ENCODE data around the gene KARS1.
A peak's percentile ranks its signal among the peaks of the same experiment; 100 is the strongest.

KARS1 gene

GRCh38 chr16:75626806-75627205, 20.7 kb downstream of the KARS1 start:
- Histone ChIP-seq H3K4me2 (ENCODE audit: low read depth, low read length, poor library complexity, severe bottlenecking) (no peak overlapping the region), H4K20me1 (ENCODE audit: low read depth, low read length) (no peaks in the 10 kb centered on the region), H3K9ac (ENCODE audit: low read length) (no peak overlapping the region), H3K36me3 (ENCODE audit: low read length) (peaks cover 12% of the 10 kb centered on the region), H2AFZ (ENCODE audit: low read depth, low read length, severe bottlenecking) (no peak overlapping the region), H3K4me3 (ENCODE audit: insufficient read depth, low read length, poor library complexity, severe bottlenecking) (no peak overlapping the region), H3K9me2 (replicated peaks; ENCODE audit: insufficient read depth, low read length) (no peaks in the 10 kb centered on the region), H3K27ac (ENCODE audit: low read depth, low read length) (no peak overlapping the region), H3K79me2 (ENCODE audit: insufficient read depth, low read length) (peaks cover 10% of the 10 kb centered on the region), H3K27me3 (ENCODE audit: low read length) (no peaks in the 10 kb centered on the region), H3K9me3 (ENCODE audit: insufficient read depth, low read length) (no peaks in the 10 kb centered on the region), H3F3A (ENCODE audit: insufficient read depth) (peaks cover 33% of the 10 kb centered on the region)
- TF ChIP-seq CTCF (IDR thresholded peaks at IDR 0.05; ENCODE audit: insufficient read depth, low read length, poor library complexity, severe bottlenecking) (no peak), EZH2phosphoT487 (conservative IDR thresholded peaks at IDR 0.05; ENCODE audit: low read length) (no peak)

- H3K9ac ChIP-seq (ENCODE audit: low read length) = no peak overlapping the region
- no peaks in the 10 kb centered on the region for H3K9me2 ChIP-seq (replicated peaks; ENCODE audit: insufficient read depth, low read length)
- no peaks in the 10 kb centered on the region for H3K9me3 ChIP-seq (ENCODE audit: insufficient read depth, low read length)
- H2AFZ ChIP-seq (ENCODE audit: low read depth, low read length, severe bottlenecking) = no peak overlapping the region
- TF ChIP-seq EZH2phosphoT487 (conservative IDR thresholded peaks at IDR 0.05; ENCODE audit: low read length) (no peak), CTCF (IDR thresholded peaks at IDR 0.05; ENCODE audit: insufficient read depth, low read length, poor library complexity, severe bottlenecking) (no peak)
- peaks cover 13% of the 10 kb centered on the region for H3K79me2 ChIP-seq (ENCODE audit: insufficient read depth, low read length)
- no peak overlapping the region for H3K27ac ChIP-seq (ENCODE audit: low read depth, low read length)
- H4K20me1 ChIP-seq (ENCODE audit: low read depth, low read length) = no peaks in the 10 kb centered on the region
- no peak overlapping the region for H3K4me3 ChIP-seq (ENCODE audit: insufficient read depth, low read length, poor library complexity, severe bottlenecking)
- H3K4me2 ChIP-seq (ENCODE audit: low read depth, low read length, poor library complexity, severe bottlenecking) = no peak overlapping the region
- peaks cover 37% of the 10 kb centered on the region for H3F3A ChIP-seq (ENCODE audit: insufficient read depth)
- peaks cover 10% of the 10 kb centered on the region for H3K36me3 ChIP-seq (ENCODE audit: low read length)
- no peaks in the 10 kb centered on the region for H3K27me3 ChIP-seq (ENCODE audit: low read length)
These were observed 22.5 kb downstream of the KARS1 start for GRCh38 chr16:75624921-75625334.

- Histone ChIP-seq H3K4me2 (ENCODE audit: low read depth, low read length, poor library complexity, severe bottlenecking) (peak within 1 kb of the TSS; percentile 93), H3K4me3 (ENCODE audit: insufficient read depth, low read length, poor library complexity, severe bottlenecking) (peak within 1 kb of the TSS; percentile 62), H4K20me1 (ENCODE audit: low read depth, low read length) (no peaks in the 10 kb centered on the region), H3K9ac (ENCODE audit: low read length) (peak within 1 kb of the TSS; percentile 80), H3K36me3 (ENCODE audit: low read length) (peaks cover 5% of the 10 kb centered on the region), H3K9me2 (replicated peaks; ENCODE audit: insufficient read depth, low read length) (no peaks in the 10 kb centered on the region), H2AFZ (ENCODE audit: low read depth, low read length, severe bottlenecking) (peak within 1 kb of the TSS; percentile 87), H3K27me3 (ENCODE audit: low read length) (no peaks in the 10 kb centered on the region), H3K79me2 (ENCODE audit: insufficient read depth, low read length) (peaks cover 13% of the 10 kb centered on the region), H3K9me3 (ENCODE audit: insufficient read depth, low read length) (no peaks in the 10 kb centered on the region), H3F3A (ENCODE audit: insufficient read depth) (peaks cover 37% of the 10 kb centered on the region), H3K27ac (ENCODE audit: low read depth, low read length) (peak within 1 kb of the TSS; percentile 65)
- TF ChIP-seq CTCF (IDR thresholded peaks at IDR 0.05; ENCODE audit: insufficient read depth, low read length, poor library complexity, severe bottlenecking) (no peak), EZH2phosphoT487 (conservative IDR thresholded peaks at IDR 0.05; ENCODE audit: low read length) (no peak)
These were observed 24.5 kb downstream of the KARS1 start, which contains the start of gene ADAT1 for GRCh38 chr16:75622761-75623605. TSS of gene ADAT1 (minus strand) at chr16:75623281. CDS start at chr16:75620799, 2,482 bp downstream.

Measured in SU-DHL-6 (cell line).